WTC11 (cell line): Measurements from ENCODE around the gene ZCCHC4.

ENCODE experiments used
- ATF1 ChIP-seq: sonication (generic); formaldehyde crosslinking; IDR thresholded peaks from 2 replicates; pipeline ENCODE4 v1.8.1; 2023; ENCODE audit warnings: mild to moderate bottlenecking, moderate library complexity, missing genetic modification reagents
- CBFB ChIP-seq: sonication (generic); formaldehyde crosslinking; IDR thresholded peaks from 2 replicates; pipeline ENCODE4 v1.8.1; 2022; ENCODE audit warnings: mild to moderate bottlenecking, low read depth, missing genetic modification reagents
- CTCF ChIP-seq: fragments of 200-600 bp; IDR thresholded peaks from 2 replicates; pipeline ENCODE4 v1.8.0; 2022; ENCODE audit warnings: antibody characterized with exemption
- ETV6 ChIP-seq: sonication (generic); formaldehyde crosslinking; IDR thresholded peaks from 2 replicates; pipeline ENCODE4 v1.8.1; 2022; ENCODE audit warnings: mild to moderate bottlenecking, missing genetic modification reagents
- FOXK1 ChIP-seq: sonication (generic); formaldehyde crosslinking; IDR thresholded peaks from 2 replicates; pipeline ENCODE4 v1.8.0; 2022; ENCODE audit warnings: mild to moderate bottlenecking, moderate library complexity, missing genetic modification reagents
- FOXP1 ChIP-seq: sonication (generic); formaldehyde crosslinking; IDR thresholded peaks from 2 replicates; pipeline ENCODE4 v1.8.0; 2022; ENCODE audit warnings: missing genetic modification reagents, mild to moderate bottlenecking, moderate library complexity, borderline replicate concordance
- HMGXB4 ChIP-seq: sonication (generic); formaldehyde crosslinking; IDR thresholded peaks from 2 replicates; pipeline ENCODE4 v1.8.1; 2023; ENCODE audit warnings: mild to moderate bottlenecking, moderate library complexity, missing genetic modification reagents
- MYBL2 ChIP-seq: sonication (generic); formaldehyde crosslinking; IDR thresholded peaks from 2 replicates; pipeline ENCODE4 v1.8.1; 2023; ENCODE audit warnings: mild to moderate bottlenecking, moderate library complexity, missing genetic modification reagents
- NR3C1 ChIP-seq: sonication (generic); formaldehyde crosslinking; conservative IDR thresholded peaks from 2 replicates; pipeline ENCODE4 v1.8.1; 2023; ENCODE audit warnings: low read depth, mild to moderate bottlenecking, missing genetic modification reagents
- STAT6 ChIP-seq: sonication (generic); formaldehyde crosslinking; conservative IDR thresholded peaks from 2 replicates; pipeline ENCODE4 v1.8.1; 2023; ENCODE audit warnings: mild to moderate bottlenecking, low read depth, missing genetic modification reagents, moderate library complexity
- ZBTB21 ChIP-seq: sonication (generic); formaldehyde crosslinking; IDR thresholded peaks from 2 replicates; pipeline ENCODE4 v1.8.1; 2023; ENCODE audit warnings: mild to moderate bottlenecking, missing genetic modification reagents, borderline replicate concordance
- ZMAT4 ChIP-seq: fragments of 250-450 bp; sonication (Bioruptor Pico); IDR thresholded peaks from 2 replicates; pipeline ENCODE4 v1.9.0; 2021; ENCODE audit warnings: mild to moderate bottlenecking
- ZNF219 ChIP-seq: sonication (generic); formaldehyde crosslinking; IDR thresholded peaks from 2 replicates; pipeline ENCODE4 v1.8.0; 2023; ENCODE audit warnings: missing genetic modification reagents, mild to moderate bottlenecking, borderline replicate concordance
- ZNF232 ChIP-seq: sonication (generic); formaldehyde crosslinking; IDR thresholded peaks from 2 replicates; pipeline ENCODE4 v1.8.0; 2022; ENCODE audit warnings: mild to moderate bottlenecking, missing genetic modification reagents

- TF ChIP-seq CTCF (no peak), HMGXB4 (CRISPR knock-in tag) (no peak), CBFB (no peak), FOXP1 (CRISPR knock-in tag) (no peak), MYBL2 (no peak), ZBTB21 (CRISPR knock-in tag) (no peak), ETV6 (CRISPR knock-in tag) (no peak), ZMAT4 (CRISPR knock-in tag) (no peak), STAT6 (CRISPR knock-in tag) (no peak), ZNF219 (CRISPR knock-in tag) (no peak), ZNF232 (CRISPR knock-in tag) (no peak), NR3C1 (CRISPR knock-in tag) (no peak), ATF1 (CRISPR knock-in tag) (no peak), FOXK1 (CRISPR knock-in tag) (no peak)
Observed at GRCh38 chr4:25310803-25311166, 1.8 kb upstream of the ZCCHC4 start.
